HG03378 (cell line): ENCODE data around the gene SPN.
"Not testable (repeated sequence)": the region's sequence is repeated elsewhere in the genome, so short reads cannot be mapped to it uniquely, and the experiment has no call there.

Experiments
- ATAC-seq: cut with Tn5 transposase; IDR thresholded peaks from one replicate; pipeline ENCODE4 v1.9.1; 2021; ENCODE audit warnings: mild to moderate bottlenecking, moderate library complexity; ENCODE audit not compliant: unreplicated experiment

The SPN gene

DNA sequence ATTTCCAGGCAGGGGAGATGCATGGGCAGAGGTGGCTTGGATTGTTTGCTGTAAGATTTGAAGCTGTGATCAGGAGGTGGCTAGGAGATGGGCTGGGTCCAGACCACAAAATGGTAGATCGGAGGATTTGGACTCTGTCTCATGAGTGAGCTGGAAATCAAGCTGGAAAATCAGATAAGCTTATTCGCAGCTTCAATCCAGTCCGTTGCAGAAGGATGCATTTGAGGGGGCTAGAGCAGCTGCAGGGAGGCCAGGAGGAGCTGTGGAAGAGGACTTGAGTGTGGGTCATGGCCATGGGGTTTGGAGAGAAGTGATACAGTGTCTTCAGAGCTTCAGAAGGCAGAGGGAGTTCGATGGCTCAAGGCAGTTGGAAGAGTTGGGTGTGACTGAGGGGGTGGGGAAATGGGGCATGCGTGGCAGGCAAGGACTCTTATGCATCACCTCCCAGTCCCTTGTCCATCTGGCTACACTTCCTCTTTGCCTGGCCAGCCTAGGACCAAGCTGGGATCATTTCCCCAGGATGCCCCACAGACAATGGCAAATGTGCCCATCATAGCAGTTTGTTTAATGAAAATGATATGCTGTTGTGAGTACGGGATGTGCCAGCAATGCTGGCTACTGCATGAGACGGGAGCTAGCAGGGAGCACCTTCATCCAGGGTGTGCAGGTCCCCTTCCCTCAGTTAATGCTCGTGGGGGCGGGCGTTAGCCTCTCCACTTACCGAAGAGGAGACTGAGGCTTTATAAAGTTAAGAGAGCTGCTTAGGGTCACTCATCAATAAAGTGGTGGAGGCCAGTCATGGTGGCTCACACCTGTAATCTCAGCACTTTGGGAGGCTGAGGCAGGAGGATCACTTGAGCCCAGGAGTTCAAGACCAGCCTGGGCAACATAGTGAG is 36.5 kb downstream of the SPN start:
- ATAC-seq: no peak

DNA sequence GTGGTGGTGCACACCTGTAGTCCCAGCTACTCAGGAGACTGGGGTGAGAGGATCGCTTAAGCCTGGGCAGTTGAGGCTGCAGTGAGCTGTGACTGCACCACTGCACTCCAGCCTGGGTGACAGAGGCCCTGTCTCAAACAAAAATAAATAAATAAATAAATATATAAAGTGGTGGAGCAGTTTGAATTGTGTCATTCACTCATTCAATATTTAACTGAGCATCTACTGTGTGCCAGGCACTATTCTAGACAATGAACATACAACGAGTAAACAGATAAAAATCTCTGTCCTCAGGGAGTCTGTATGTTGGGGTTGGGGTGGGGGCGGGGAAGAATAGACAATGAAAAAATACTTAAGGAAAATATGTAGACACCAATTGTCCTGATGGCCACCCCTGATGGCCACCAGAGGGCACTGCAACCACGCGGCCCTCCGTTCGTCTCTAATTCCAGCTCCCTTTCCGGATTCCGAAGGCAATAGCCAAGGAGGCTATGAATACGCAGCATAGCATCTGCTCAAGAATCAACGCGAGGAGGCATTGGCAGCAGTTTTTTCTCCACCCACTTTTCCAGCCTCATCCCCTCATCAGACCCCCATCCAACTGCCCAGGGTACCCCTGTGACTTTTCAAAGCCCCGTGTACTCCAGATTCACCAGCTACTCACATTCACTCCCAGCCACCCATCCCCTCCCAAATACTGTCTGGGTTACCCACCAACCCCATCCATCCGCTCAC is 37.4 kb downstream of the SPN start:
- ATAC-seq: no peak

GRCh38 chr16:29701214-29701555 is 38.1 kb downstream of the SPN start:
- ATAC-seq: no peak

- ATAC-seq: peak; percentile 29
These were observed 39.2 kb downstream of the SPN start for GRCh38 chr16:29702269-29702668.

GRCh38 chr16:29705030-29705429 is 42.0 kb downstream of the SPN start:
- no peak for ATAC-seq

GRCh38 chr16:29707160-29707559 is 44.1 kb downstream of the SPN start:
- not testable (repeated sequence) for ATAC-seq

GRCh38 chr16:29708917-29709600 is 46.0 kb downstream of the SPN start:
- ATAC-seq: no peak

GRCh38 chr16:29709657-29710056 is 46.6 kb downstream of the SPN start:
- ATAC-seq: not testable (repeated sequence)

DNA sequence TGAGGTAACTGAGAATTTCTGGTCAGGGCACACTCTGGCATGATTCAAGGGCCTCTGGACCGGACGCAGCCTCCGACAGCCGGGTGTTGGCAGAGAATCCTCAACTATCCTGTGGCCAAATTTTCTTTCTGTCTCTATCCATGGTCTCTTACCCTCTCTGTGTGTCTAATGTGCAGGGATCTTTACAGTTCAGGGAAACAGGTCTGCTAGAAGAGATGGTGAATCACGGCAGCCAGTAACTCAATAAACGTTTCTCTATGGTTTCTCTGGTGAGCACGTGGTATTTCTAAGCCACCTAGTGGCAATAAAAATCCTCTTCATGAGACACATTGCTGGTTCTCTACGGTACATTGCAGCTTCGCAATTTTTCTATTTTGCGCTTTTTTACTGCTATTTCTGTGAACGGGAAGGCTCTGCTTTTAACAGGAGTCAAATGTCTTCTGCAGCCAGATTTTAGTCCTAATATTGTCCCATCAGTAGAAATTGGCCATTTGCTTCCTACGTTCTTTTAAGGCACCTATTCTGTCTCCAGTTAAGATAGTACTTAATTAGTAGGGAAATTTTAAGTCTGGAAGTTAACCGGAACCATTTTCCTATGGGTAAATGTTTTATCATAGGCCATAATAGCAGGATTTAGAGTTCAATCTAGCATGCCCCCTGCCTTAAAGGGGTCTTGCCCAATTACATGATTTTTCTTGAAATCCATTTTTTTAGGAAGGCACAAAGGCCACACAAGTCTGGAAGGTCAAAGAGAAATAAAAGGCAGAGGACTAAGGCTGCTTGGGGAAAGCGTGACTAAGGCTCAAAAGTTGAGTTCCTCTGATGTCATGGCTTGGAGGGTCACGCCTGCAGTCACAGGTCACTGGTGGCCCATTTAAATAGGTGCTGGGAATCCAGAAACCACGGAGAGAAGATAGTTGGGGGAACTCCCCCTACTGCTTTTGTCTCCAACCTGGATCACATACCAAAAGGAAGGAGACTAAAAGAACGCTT is 47.5 kb downstream of the SPN start:
- no peak for ATAC-seq

DNA sequence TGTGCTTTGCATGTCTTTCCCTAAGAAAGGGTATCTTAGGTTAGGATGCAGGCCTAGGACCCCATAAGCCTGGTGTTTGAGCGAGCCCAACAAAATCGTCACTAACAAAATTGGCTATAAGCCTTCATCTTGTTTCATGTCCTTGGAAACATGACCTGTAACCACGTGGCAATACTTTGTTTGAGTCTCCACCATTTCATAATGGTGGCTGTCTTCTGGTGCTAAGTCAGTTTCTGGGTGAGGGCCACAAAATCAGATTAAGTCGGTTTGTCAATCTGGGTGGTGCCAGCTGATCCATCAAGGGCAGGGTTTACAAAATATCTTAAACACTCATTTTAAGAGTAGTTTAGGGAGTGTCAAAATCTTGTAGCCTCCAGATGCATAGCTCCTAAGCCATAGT is 49.8 kb downstream of the SPN start:
- ATAC-seq: no peak

DNA sequence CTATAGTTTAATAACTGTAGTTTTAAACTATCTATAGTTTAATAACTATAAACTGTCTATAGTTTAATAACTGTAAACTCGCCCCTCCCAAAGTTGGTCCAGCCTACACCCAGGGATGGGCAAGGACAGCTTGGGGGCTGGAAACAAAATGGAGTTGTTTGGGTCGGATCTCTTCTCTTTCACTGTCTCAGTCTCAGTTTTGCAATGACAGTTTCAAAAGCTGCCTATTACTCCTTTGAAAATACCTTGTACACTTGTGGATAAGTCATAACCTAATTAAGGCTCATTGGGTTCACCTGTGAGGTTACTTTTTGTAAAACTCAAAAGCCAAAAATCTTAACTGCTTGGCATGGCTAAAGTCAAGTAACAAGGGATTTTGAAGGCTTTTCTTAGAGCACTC is 51.3 kb downstream of the SPN start:
- ATAC-seq: no peak

GRCh38 chr16:29714972-29715371 is 51.9 kb downstream of the SPN start:
- no peak for ATAC-seq

- no peak for ATAC-seq
These were observed 54.1 kb downstream of the SPN start for GRCh38 chr16:29717113-29717512.

DNA sequence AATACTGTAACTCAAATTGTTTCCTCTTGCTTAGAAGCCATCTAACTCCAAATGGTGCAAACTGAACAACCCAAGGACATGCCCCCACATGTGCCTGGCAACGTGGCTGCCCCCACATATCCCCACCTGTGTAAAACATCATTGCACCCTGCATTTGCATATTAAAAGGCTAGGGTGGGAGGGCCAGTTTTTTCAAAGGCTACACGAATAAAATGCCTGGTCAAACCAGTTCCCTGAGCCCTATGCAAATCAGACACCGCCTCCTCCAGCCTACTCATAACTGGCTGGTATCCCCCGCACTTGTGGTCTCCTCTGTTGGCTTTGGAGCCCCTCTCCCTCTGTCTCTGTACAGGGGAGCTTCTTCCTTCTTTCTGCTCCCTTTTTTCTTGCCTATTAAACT is 56.0 kb downstream of the SPN start:
- no peak for ATAC-seq
